ENCODE measurements around the gene LRRC4C. TPM values are rescaled to one million over a fixed set of nuclear protein-coding genes. Genes with fewer than 3 reads are reported as not detected.

LRRC4C gene
- total RNA-seq, 1 experiment from 2014 or later = not detected

- no peak for DNase-seq (ENCODE audit: low read depth)
- in situ Hi-C loops (cut with HindIII; ENCODE audit: low pct_unique_long_range_greater_than_20kb, low sequenced_read_pairs) = no loop called here
These were observed 237.2 kb downstream of the LRRC4C start for GRCh38 chr11:41222236-41222635.

GRCh38 chr11:41206388-41206787 is 253.1 kb downstream of the LRRC4C start:
- DNase-seq (ENCODE audit: low read depth) = no peak
- in situ Hi-C loops (cut with HindIII; ENCODE audit: low pct_unique_long_range_greater_than_20kb, low sequenced_read_pairs) = no loop called here

- in situ Hi-C loops (cut with HindIII; ENCODE audit: low pct_unique_long_range_greater_than_20kb, low sequenced_read_pairs) = no loop called here
- no peak for DNase-seq (ENCODE audit: low read depth)
These were observed 258.3 kb downstream of the LRRC4C start for GRCh38 chr11:41201156-41201555.

- DNase-seq (ENCODE audit: low read depth) = no peak
- in situ Hi-C loops (cut with HindIII; ENCODE audit: low pct_unique_long_range_greater_than_20kb, low sequenced_read_pairs) = no loop called here
These were observed 268.9 kb downstream of the LRRC4C start for GRCh38 chr11:41190437-41191082.

- in situ Hi-C loops (cut with HindIII; ENCODE audit: low pct_unique_long_range_greater_than_20kb, low sequenced_read_pairs) = no loop called here
- DNase-seq (ENCODE audit: low read depth) = no peak
These were observed 269.6 kb downstream of the LRRC4C start for GRCh38 chr11:41189701-41190436.

GRCh38 chr11:41177791-41178190 is 281.7 kb downstream of the LRRC4C start:
- in situ Hi-C loops (cut with HindIII; ENCODE audit: low pct_unique_long_range_greater_than_20kb, low sequenced_read_pairs) = no loop called here
- no peak for DNase-seq (ENCODE audit: low read depth)

- in situ Hi-C loops (cut with HindIII; ENCODE audit: low pct_unique_long_range_greater_than_20kb, low sequenced_read_pairs) = no loop called here
- DNase-seq (ENCODE audit: low read depth) = no peak
These were observed 284.0 kb downstream of the LRRC4C start for GRCh38 chr11:41175304-41175972.

- no peak for DNase-seq (ENCODE audit: low read depth)
- in situ Hi-C loops (cut with HindIII; ENCODE audit: low pct_unique_long_range_greater_than_20kb, low sequenced_read_pairs) = no loop called here
These were observed 313.1 kb downstream of the LRRC4C start for GRCh38 chr11:41146326-41146725.

- no peak for DNase-seq (ENCODE audit: low read depth)
These were observed 314.0 kb downstream of the LRRC4C start for GRCh38 chr11:41145420-41145819.

GRCh38 chr11:41134971-41135370 is 324.5 kb downstream of the LRRC4C start:
- in situ Hi-C loops (cut with HindIII; ENCODE audit: low pct_unique_long_range_greater_than_20kb, low sequenced_read_pairs) = no loop called here
- no peak for DNase-seq (ENCODE audit: low read depth)

More at GRCh38 chr11:41145420-41145819, 314.0 kb downstream of the LRRC4C start:
- in situ Hi-C loops (cut with HindIII; ENCODE audit: low pct_unique_long_range_greater_than_20kb, low sequenced_read_pairs) = no loop called here

- DNase-seq (ENCODE audit: low read depth) = no peak
- in situ Hi-C loops (cut with HindIII; ENCODE audit: low pct_unique_long_range_greater_than_20kb, low sequenced_read_pairs) = no loop called here
These were observed 326.4 kb downstream of the LRRC4C start for GRCh38 chr11:41133023-41133422.

- in situ Hi-C loops (cut with HindIII; ENCODE audit: low pct_unique_long_range_greater_than_20kb, low sequenced_read_pairs) = no loop called here
- DNase-seq (ENCODE audit: low read depth) = no peak
These were observed 337.9 kb downstream of the LRRC4C start for GRCh38 chr11:41121600-41121999.

- in situ Hi-C loops (cut with HindIII; ENCODE audit: low pct_unique_long_range_greater_than_20kb, low sequenced_read_pairs) = no loop called here
- DNase-seq (ENCODE audit: low read depth) = no peak
These were observed 340.0 kb downstream of the LRRC4C start for GRCh38 chr11:41119484-41119883.

GRCh38 chr11:41118521-41118920 is 340.9 kb downstream of the LRRC4C start:
- in situ Hi-C loops (cut with HindIII; ENCODE audit: low pct_unique_long_range_greater_than_20kb, low sequenced_read_pairs) = no loop called here
- no peak for DNase-seq (ENCODE audit: low read depth)

GRCh38 chr11:41116970-41117369 is 342.5 kb downstream of the LRRC4C start:
- in situ Hi-C loops (cut with HindIII; ENCODE audit: low pct_unique_long_range_greater_than_20kb, low sequenced_read_pairs) = no loop called here
- DNase-seq (ENCODE audit: low read depth) = no peak

GRCh38 chr11:41115066-41115465 is 344.4 kb downstream of the LRRC4C start:
- DNase-seq (ENCODE audit: low read depth) = no peak
- in situ Hi-C loops (cut with HindIII; ENCODE audit: low pct_unique_long_range_greater_than_20kb, low sequenced_read_pairs) = no loop called here

GRCh38 chr11:41113160-41113559 is 346.3 kb downstream of the LRRC4C start:
- in situ Hi-C loops (cut with HindIII; ENCODE audit: low pct_unique_long_range_greater_than_20kb, low sequenced_read_pairs) = no loop called here
- DNase-seq (ENCODE audit: low read depth) = no peak

- in situ Hi-C loops (cut with HindIII; ENCODE audit: low pct_unique_long_range_greater_than_20kb, low sequenced_read_pairs) = no loop called here
- DNase-seq (ENCODE audit: low read depth) = no peak
These were observed 348.9 kb downstream of the LRRC4C start for GRCh38 chr11:41110527-41110926.

- no peak for DNase-seq (ENCODE audit: low read depth)
- in situ Hi-C loops (cut with HindIII; ENCODE audit: low pct_unique_long_range_greater_than_20kb, low sequenced_read_pairs) = no loop called here
These were observed 357.0 kb downstream of the LRRC4C start for GRCh38 chr11:41102471-41102870.
